Measurements from ENCODE around the gene RCN2. TPM values are rescaled to one million over a fixed set of nuclear protein-coding genes. Genes with fewer than 3 reads are reported as not detected.

Gene RCN2
- polyA plus RNA-seq, 1 donor = 94.8 TPM

GRCh38 chr15:76994496-76994895, 62.9 kb downstream of the RCN2 start:
- no peak for DNase-seq (ENCODE audit: low read depth)

GRCh38 chr15:76994971-76995945, 63.7 kb downstream of the RCN2 start, which contains the start of gene PSTPIP1:
PSTPIP1 (plus strand) TSS chr15:76995126; CDS start chr15:76995574, 448 bp downstream.
- DNase-seq (ENCODE audit: low read depth) = no peak

GRCh38 chr15:76996076-76996525, 64.6 kb downstream of the RCN2 start:
- no peak for DNase-seq (ENCODE audit: low read depth)

GRCh38 chr15:76996526-76997401, 65.2 kb downstream of the RCN2 start:
- DNase-seq (ENCODE audit: low read depth) = no peak

GRCh38 chr15:76998663-76999285, 67.2 kb downstream of the RCN2 start:
- DNase-seq (ENCODE audit: low read depth) = no peak

GRCh38 chr15:76999996-77000395, 68.4 kb downstream of the RCN2 start:
- no peak for DNase-seq (ENCODE audit: low read depth)

- DNase-seq (ENCODE audit: low read depth) = no peak
Measured at GRCh38 chr15:77001351-77001750, 69.8 kb downstream of the RCN2 start.

- no peak for DNase-seq (ENCODE audit: low read depth)
Measured at GRCh38 chr15:77001966-77002365, 70.4 kb downstream of the RCN2 start.

- DNase-seq (ENCODE audit: low read depth) = no peak
Measured at GRCh38 chr15:77002436-77002835, 70.9 kb downstream of the RCN2 start.

GRCh38 chr15:77002954-77003912, 71.7 kb downstream of the RCN2 start:
- no peak for DNase-seq (ENCODE audit: low read depth)

Other genes with a start within 250 kb of the RCN2 start
- 74.1 TPM for gene SCAPER, start 26.4 kb upstream of the RCN2 start, polyA plus RNA-seq (ENCODE audit: insufficient read length)
- 2.7 TPM for gene PSTPIP1, start 63.4 kb downstream of the RCN2 start, polyA plus RNA-seq (ENCODE audit: insufficient read length)
- 357 TPM for gene TSPAN3, start 139.4 kb downstream of the RCN2 start, polyA plus RNA-seq (ENCODE audit: insufficient read length)

Measured in forelimb muscle (tissue), 1 donor.